GM10266 (cell line): ENCODE data around the gene MAP2K2.

Experiments used
- DNase-seq: peaks from one replicate; pipeline ENCODE4 v3.0.0; 2012; ENCODE audit errors: extremely low spot score
- TF ChIP-seq, protein P1 (sequence below): IDR thresholded peaks from 2 replicates; pipeline ENCODE4 v1.5.1; 2012; ENCODE audit warnings: mild to moderate bottlenecking, low read depth; ENCODE audit not compliant: control insufficient read depth, insufficient read depth; ENCODE audit errors: missing control alignments

Gene MAP2K2

DNA sequence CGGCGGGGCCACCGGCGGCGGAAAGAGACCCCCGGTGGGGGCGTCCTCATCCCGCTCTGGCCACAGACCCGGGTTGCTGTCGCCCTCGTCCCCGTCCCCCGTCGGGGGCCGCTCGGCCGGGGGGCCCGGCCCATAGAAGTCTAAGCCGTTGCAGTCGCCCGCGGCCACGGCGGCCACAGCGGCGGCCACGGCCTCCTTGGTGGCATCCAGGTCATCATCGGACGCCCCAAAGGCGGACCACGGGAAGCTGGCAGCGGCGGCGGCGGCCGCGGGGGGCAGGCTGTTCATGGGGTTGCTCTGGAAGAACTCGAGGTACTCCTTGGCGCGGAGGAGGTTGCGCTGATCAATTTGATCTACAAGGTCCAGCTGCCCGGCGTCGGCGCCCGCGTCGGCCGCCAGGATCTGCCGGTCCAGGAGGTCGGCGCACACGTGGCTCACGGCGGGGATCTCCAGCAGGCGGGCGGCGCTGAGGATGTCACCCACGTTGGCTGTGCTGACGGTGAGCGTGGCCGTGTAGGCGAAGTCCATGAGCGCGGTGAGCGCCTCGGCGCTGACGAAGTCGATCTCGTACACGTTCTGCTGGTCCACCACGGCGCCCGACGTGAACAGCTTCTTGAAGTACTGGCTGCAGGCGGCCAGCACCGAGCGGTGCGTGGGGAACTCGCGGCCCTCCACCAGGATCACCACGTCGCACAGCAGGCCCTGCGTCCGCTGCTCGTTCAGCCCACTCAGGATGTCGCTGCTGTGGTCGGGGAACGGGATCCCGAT, 69.3 kb downstream of the MAP2K2 start:
- DNase-seq, result no peak
- TF ChIP-seq, protein P1, sequence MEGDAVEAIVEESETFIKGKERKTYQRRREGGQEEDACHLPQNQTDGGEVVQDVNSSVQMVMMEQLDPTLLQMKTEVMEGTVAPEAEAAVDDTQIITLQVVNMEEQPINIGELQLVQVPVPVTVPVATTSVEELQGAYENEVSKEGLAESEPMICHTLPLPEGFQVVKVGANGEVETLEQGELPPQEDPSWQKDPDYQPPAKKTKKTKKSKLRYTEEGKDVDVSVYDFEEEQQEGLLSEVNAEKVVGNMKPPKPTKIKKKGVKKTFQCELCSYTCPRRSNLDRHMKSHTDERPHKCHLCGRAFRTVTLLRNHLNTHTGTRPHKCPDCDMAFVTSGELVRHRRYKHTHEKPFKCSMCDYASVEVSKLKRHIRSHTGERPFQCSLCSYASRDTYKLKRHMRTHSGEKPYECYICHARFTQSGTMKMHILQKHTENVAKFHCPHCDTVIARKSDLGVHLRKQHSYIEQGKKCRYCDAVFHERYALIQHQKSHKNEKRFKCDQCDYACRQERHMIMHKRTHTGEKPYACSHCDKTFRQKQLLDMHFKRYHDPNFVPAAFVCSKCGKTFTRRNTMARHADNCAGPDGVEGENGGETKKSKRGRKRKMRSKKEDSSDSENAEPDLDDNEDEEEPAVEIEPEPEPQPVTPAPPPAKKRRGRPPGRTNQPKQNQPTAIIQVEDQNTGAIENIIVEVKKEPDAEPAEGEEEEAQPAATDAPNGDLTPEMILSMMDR, result no peak

DNA sequence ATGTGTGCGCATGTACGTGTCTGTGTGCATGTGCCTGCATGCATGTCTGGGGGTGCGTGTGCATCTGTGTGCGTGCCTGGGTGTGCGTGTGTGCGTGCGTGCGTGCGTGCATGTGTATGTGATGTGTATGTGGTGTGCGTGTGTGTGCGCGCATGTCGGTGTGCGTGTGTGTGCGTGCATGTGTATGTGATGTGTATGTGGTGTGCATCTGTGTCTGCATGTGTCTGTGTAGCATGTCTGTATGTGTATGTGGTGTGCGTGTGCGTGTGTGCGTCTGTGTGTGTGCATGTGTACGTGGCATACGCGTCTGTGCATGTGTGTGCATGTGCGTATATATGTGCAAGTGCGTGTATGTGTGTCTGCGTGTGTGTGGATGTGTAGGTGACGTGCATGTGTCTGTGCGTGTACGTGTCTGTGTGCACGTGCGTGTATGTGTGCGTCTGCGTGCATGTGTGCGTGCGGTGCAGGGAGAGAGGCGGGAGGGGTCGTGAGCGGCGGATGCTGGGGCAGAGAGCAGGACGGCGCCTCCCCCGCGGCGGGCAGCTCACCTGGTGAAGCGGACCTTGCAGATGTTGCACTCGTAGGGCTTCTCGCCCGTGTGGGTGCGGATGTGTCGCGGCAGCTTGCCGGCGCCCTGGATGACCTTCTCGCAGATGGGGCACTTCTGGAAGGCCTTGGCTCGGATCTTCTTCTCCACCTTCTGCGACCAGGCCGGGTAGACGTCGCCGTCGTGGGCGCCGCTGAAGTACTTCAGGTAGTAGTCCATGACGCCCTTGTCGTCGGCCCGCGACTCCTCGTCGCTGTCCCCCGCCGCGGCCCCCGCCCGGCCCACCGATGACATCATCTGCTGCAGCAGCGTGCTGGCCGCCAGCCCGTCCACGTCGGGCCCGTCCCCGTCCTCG, 70.2 kb downstream of the MAP2K2 start:
- TF ChIP-seq, protein P1, result no peak
- DNase-seq, result no peak

GRCh38 chr19:4052993-4053422, 70.9 kb downstream of the MAP2K2 start:
- DNase-seq, result no peak
- TF ChIP-seq, protein P1, result no peak

- no peak for DNase-seq
- TF ChIP-seq, protein P1, result no peak
Measured at GRCh38 chr19:4052114-4052992, 71.6 kb downstream of the MAP2K2 start.

DNA sequence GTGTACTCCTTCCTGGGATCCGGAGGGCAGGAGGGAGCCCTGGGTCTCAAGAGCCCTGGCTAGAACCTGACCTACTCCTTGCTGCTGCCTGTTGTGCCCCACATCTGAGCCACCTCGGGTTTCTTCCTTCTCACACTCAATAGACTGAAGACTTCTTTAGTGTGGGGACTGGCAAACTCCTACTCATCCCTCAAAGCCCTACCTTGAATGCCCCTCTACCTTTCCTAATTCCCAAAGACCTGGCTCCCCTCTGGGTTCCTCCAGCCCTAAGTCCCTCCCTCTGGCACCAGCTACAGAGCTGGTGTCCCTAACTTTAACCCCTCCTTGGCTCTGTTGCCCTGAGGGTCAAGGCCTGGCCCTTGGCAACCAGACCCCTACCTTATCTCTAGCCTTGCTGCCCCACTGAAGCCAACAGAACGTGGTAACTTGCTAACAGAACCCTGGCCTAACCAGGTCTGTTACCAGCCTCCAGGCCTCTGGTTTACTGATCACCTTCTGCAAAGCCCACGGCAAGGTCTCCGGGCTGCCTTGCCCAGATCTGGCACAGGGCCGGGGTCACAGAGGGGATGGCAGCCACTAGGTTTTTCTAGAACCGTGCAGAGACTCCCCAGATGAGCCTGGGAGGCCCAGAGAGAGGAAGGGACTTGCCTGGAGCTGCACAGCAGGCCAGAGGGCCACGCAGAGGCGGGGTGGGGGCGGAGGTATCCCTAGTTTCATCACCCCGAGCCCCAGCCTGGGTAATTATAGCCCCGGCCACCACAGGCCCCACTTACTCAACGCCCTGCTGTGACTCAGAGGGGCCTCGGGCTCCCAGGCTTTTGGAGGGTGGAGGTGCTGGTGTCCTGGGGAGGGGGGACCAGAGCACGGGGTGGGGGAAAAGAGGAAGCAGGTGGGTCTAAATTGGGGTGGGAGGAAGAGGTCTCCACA, 72.5 kb downstream of the MAP2K2 start:
- no peak for DNase-seq
- TF ChIP-seq, protein P1, result no peak

GRCh38 chr19:4049432-4049831, 74.5 kb downstream of the MAP2K2 start:
- TF ChIP-seq, protein P1, result no peak
- no peak for DNase-seq
